Tibial artery (tissue), 4 donors: ENCODE data around the gene PKDREJ.

ENCODE experiments used
- DNase-seq, 2 donors: peaks; one replicate each; pipeline ENCODE4 v3.0.0-alpha.2; 2019
- H3K27ac ChIP-seq, 2 donors: fragments of 200-600 bp; sonication (generic) in 1 of 2; 1 replicate in 1 of 2; 2 replicates in 1 of 2; pipeline ENCODE4 v1.5.1; 2018 to 2019; ENCODE audit warnings: mild to moderate bottlenecking in 1 of 2
- H3K27me3 ChIP-seq, 2 donors: fragments of 200-600 bp; sonication (generic) in 1 of 2; one replicate each; pipeline versions ENCODE4 v1.5.1 to v1.6.0; 2016 to 2019
- H3K36me3 ChIP-seq, 3 donors: fragments of 200-600 bp; sonication (generic) in 2 of 3; one replicate each; pipeline ENCODE4 v1.5.1; 2016 to 2019; ENCODE audit warnings: mild to moderate bottlenecking in 2 of 3
- H3K4me1 ChIP-seq, 4 donors: fragments of 200-600 bp; sonication (generic) in 2 of 4; 1 replicate in 3 of 4; 2 replicates in 1 of 4; pipeline ENCODE4 v1.5.1; 2016 to 2019
- H3K4me3 ChIP-seq, 2 donors: fragments of 200-600 bp; sonication (generic) in 1 of 2; 1 replicate in 1 of 2; 2 replicates in 1 of 2; pipeline ENCODE4 v1.5.1; 2018 to 2019; ENCODE audit warnings: mild to moderate bottlenecking in 2 of 2
- H3K9me3 ChIP-seq, 3 donors: fragments of 200-600 bp; sonication (generic) in 1 of 3; one replicate each; pipeline ENCODE4 v1.5.1; 2016 to 2019
- CTCF ChIP-seq, 2 experiments: fragments of 200-600 bp in 1 of 2; fragments of 450-650 bp in 1 of 2; IDR thresholded peaks; one replicate each; pipeline ENCODE4 v1.5.1; 2017 to 2019; ENCODE audit warnings: antibody characterized with exemption in 2 of 2, mild to moderate bottlenecking in 1 of 2, moderate library complexity in 1 of 2
- intact Hi-C: fragments of 100-400 bp; cut with DNase I; formaldehyde crosslinking; loops from one replicate; pipeline ENCODE4 v1.15.0; 2023; ENCODE audit warnings: low total_unique reads

PKDREJ gene

GRCh38 chr22:46278656-46279645, 15.8 kb upstream of the PKDREJ start:
- intact Hi-C loops: loop anchor here (10.0 kb wide), 1 partner anchor 64 kb away; no protein-coding TSS in a partner anchor
- Histone ChIP-seq H3K27me3 (no peaks in the 10 kb centered on the region), H3K36me3 (peaks cover 90 to 97% (median 93%) of the 10 kb centered on the region in 3 donors), H3K27ac (no peak overlapping the region), H3K4me1 (no peaks in the 10 kb centered on the region), H3K9me3 (no peaks in the 10 kb centered on the region), H3K4me3 (no peak overlapping the region)
- TF ChIP-seq CTCF (IDR thresholded peaks at IDR 0.05): no peak
- DNase-seq: peak in 1 of 2 donors; percentile 51

- Histone ChIP-seq H3K4me1 (no peaks in the 10 kb centered on the region), H3K4me3 (no peak overlapping the region), H3K27ac (no peak overlapping the region), H3K27me3 (no peaks in the 10 kb centered on the region), H3K36me3 (peaks cover 90 to 97% (median 95%) of the 10 kb centered on the region in 3 donors), H3K9me3 (no peaks in the 10 kb centered on the region)
- intact Hi-C loops: loop anchor here (10.0 kb wide), 1 partner anchor 62 kb away; no protein-coding TSS in a partner anchor
- DNase-seq: peak in 1 of 2 donors; percentile 10
- no peak for TF ChIP-seq CTCF (IDR thresholded peaks at IDR 0.05)
Observed at GRCh38 chr22:46276563-46276962, 13.4 kb upstream of the PKDREJ start.

GRCh38 chr22:46275455-46276122, 12.4 kb upstream of the PKDREJ start:
- no peak overlapping the region for H3K27ac ChIP-seq
- H3K9me3 ChIP-seq: no peaks in the 10 kb centered on the region
- intact Hi-C loops: loop anchor here (10.0 kb wide), 1 partner anchor 61 kb away; no protein-coding TSS in a partner anchor
- H3K4me3 ChIP-seq: no peak overlapping the region
- H3K4me1 ChIP-seq: no peaks in the 10 kb centered on the region
- H3K36me3 ChIP-seq: peaks cover 81 to 94% (median 86%) of the 10 kb centered on the region in 3 donors
- no peaks in the 10 kb centered on the region for H3K27me3 ChIP-seq
- peak in 1 of 2 donors; percentile 20 for DNase-seq
- TF ChIP-seq CTCF (IDR thresholded peaks at IDR 0.05): no peak

GRCh38 chr22:46274381-46274780, 11.2 kb upstream of the PKDREJ start:
- H3K4me3 ChIP-seq: no peak overlapping the region
- DNase-seq: peak in 1 of 2 donors; percentile 53
- TF ChIP-seq CTCF (IDR thresholded peaks at IDR 0.05): no peak
- H3K4me1 ChIP-seq: peaks cover 0 to 3% (median 1%) of the 10 kb centered on the region in 4 donors
- H3K27ac ChIP-seq: no peak overlapping the region
- intact Hi-C loops: loop anchor here (10.0 kb wide), 1 partner anchor 60 kb away; no protein-coding TSS in a partner anchor
- no peaks in the 10 kb centered on the region for H3K27me3 ChIP-seq
- no peaks in the 10 kb centered on the region for H3K9me3 ChIP-seq
- H3K36me3 ChIP-seq: peaks cover 68 to 90% (median 73%) of the 10 kb centered on the region in 3 donors

GRCh38 chr22:46273432-46274148, 10.4 kb upstream of the PKDREJ start:
- H3K27me3 ChIP-seq: no peaks in the 10 kb centered on the region
- peaks cover 61 to 82% (median 66%) of the 10 kb centered on the region in 3 donors for H3K36me3 ChIP-seq
- no peak overlapping the region for H3K27ac ChIP-seq
- TF ChIP-seq CTCF (IDR thresholded peaks at IDR 0.05): no peak
- no peaks in the 10 kb centered on the region for H3K9me3 ChIP-seq
- intact Hi-C loops: loop anchor here (10.0 kb wide), 1 partner anchor 59 kb away; no protein-coding TSS in a partner anchor
- DNase-seq: peak in 1 of 2 donors; percentile 40
- no peak overlapping the region for H3K4me3 ChIP-seq
- peaks cover 0 to 11% (median 7%) of the 10 kb centered on the region in 4 donors for H3K4me1 ChIP-seq
